HCT116 (cell line): Measurements from ENCODE around the gene SCUBE2. TPM values are rescaled to one million over a fixed set of nuclear protein-coding genes. Genes with fewer than 3 reads are reported as not detected.

ENCODE experiments used
- ATAC-seq: fragments of 200-7000 bp; cut with Tn5 transposase; 2 replicates; pipeline ENCODE4 v1.9.1; 2020; ENCODE audit warnings: mild to moderate bottlenecking, moderate library complexity
- BruUV-seq: library from RNA; stranded (reverse); fragments of 400-500 nt; replicated peaks from 2 replicates; lab custom pipeline; 2021; lab: Mats Ljungman, UMichigan
- CTCF ChIA-PET: fragments of 300-600 bp; sonication (Branson Sonifier 250); formaldehyde crosslinking; loops from one replicate; lab custom pipeline; 2021; ENCODE audit warnings: antibody characterized with exemption; lab: Charles Lee
- POLR2A ChIA-PET: fragments of 300-600, 350-600 bp; sonication (Branson Sonifier 250); formaldehyde crosslinking; loops from one replicate; lab custom pipeline; 2021; ENCODE audit warnings: antibody characterized with exemption; lab: Charles Lee
- RAD21 ChIA-PET, 2 experiments: fragments of 300-600 bp; sonication (Branson Sonifier 250); formaldehyde crosslinking; loops; one replicate each; lab custom pipeline; 2023; ENCODE audit warnings: low total read pairs in 2 of 2; ENCODE audit not compliant: uncharacterized antibody in 2 of 2, unreplicated experiment in 2 of 2, low non-redundant PET in 1 of 2; lab: Charles Lee
- DNase-seq: peaks from one replicate; pipeline ENCODE4 v3.0.0-alpha.2; 2010; ENCODE audit warnings: low read depth, low spot score
- H2AFZ ChIP-seq: fragments of 200-600 bp; shearing (Covaris generic), sonication (generic); 2 replicates; pipeline ENCODE4 v1.6.1; 2017; ENCODE audit warnings: low read depth, mixed run types, mixed read lengths, antibody characterized with exemption, low read length; ENCODE audit not compliant: poor library complexity, severe bottlenecking
- H3K27ac ChIP-seq: 2 replicates; pipeline ENCODE4 v1.5.1; 2012; ENCODE audit warnings: low read depth, low read length
- H3K27me3 ChIP-seq: fragments of 200-600 bp; sonication (generic); 2 replicates; pipeline ENCODE4 v1.6.1; 2016; ENCODE audit warnings: mixed run types, low read length, mixed read lengths; ENCODE audit not compliant: insufficient read depth
- H3K36me3 ChIP-seq, 2 experiments: fragments of 200-500 bp in 1 of 2; fragments of 200-600 bp in 1 of 2; sonication (Bioruptor generic) in 1 of 2; sonication (generic) in 1 of 2; 2 replicates each; pipeline versions ENCODE4 v1.5.1 to v1.6.1; 2014 to 2016; ENCODE audit warnings: low read length in 2 of 2, inconsistent platforms in 1 of 2, mixed read lengths in 1 of 2, mixed run types in 1 of 2; ENCODE audit not compliant: insufficient read depth in 2 of 2, control insufficient read depth in 1 of 2
- H3K4me1 ChIP-seq, 2 experiments: fragments of 200-600 bp in 1 of 2; sonication (generic) in 1 of 2; 2 replicates each; pipeline versions ENCODE4 v1.5.1 to v1.6.1; 2012 to 2017; ENCODE audit warnings: low read length in 2 of 2, inconsistent platforms in 1 of 2, mild to moderate bottlenecking in 1 of 2, mixed read lengths in 1 of 2, mixed run types in 1 of 2, moderate library complexity in 1 of 2; ENCODE audit not compliant: insufficient read depth in 2 of 2, control insufficient read depth in 1 of 2
- H3K4me2 ChIP-seq: fragments of 200-600 bp; sonication (generic); 2 replicates; pipeline ENCODE4 v1.6.1; 2017; ENCODE audit warnings: mixed run types, low read length, mixed read lengths
- H3K4me3 ChIP-seq, 2 experiments: fragments of 200-600 bp in 1 of 2; sonication (generic) in 1 of 2; replicated peaks in 1 of 2; 2 replicates each; pipeline ENCODE4 v1.5.1; 2011 to 2016; ENCODE audit warnings: low read length in 2 of 2, control low read depth in 1 of 2, low read depth in 1 of 2, mild to moderate bottlenecking in 1 of 2, mixed read lengths in 1 of 2, mixed run types in 1 of 2
- H3K79me2 ChIP-seq: fragments of 200-600 bp; sonication (generic); 2 replicates; pipeline ENCODE4 v1.6.1; 2017; ENCODE audit warnings: mild to moderate bottlenecking, mixed run types, low read length, moderate library complexity, mixed read lengths; ENCODE audit not compliant: insufficient read depth
- H3K9ac ChIP-seq: fragments of 200-600 bp; sonication (generic); 2 replicates; pipeline ENCODE4 v1.6.1; 2016; ENCODE audit warnings: low read length, mixed read lengths
- H3K9me2 ChIP-seq: fragments of 200-600 bp; sonication (generic), shearing (Covaris generic); 2 replicates; pipeline ENCODE4 v1.6.1; 2017; ENCODE audit warnings: mixed run types, mild to moderate bottlenecking, moderate library complexity; ENCODE audit not compliant: insufficient read depth
- H3K9me3 ChIP-seq, 2 experiments: fragments of 200-500 bp in 1 of 2; fragments of 200-600 bp in 1 of 2; sonication (Bioruptor generic) in 1 of 2; sonication (generic) in 1 of 2; 2 replicates each; pipeline ENCODE4 v1.6.1; 2014 to 2017; ENCODE audit warnings: low read length in 2 of 2, mixed read lengths in 2 of 2, inconsistent platforms in 1 of 2, low read depth in 1 of 2, mild to moderate bottlenecking in 1 of 2, mixed run types in 1 of 2, moderate library complexity in 1 of 2; ENCODE audit not compliant: control insufficient read depth in 1 of 2, insufficient read depth in 1 of 2
- H4K20me1 ChIP-seq: fragments of 200-600 bp; sonication (generic), shearing (Covaris generic); 2 replicates; pipeline ENCODE4 v1.6.1; 2017; ENCODE audit warnings: mixed run types, mild to moderate bottlenecking, moderate library complexity; ENCODE audit not compliant: insufficient read depth
- CEBPB ChIP-seq: IDR thresholded peaks from 2 replicates; pipeline ENCODE4 v1.6.1; 2012; ENCODE audit warnings: low read depth
- EGR1 ChIP-seq: IDR thresholded peaks from 2 replicates; pipeline ENCODE4 v1.6.1; 2012; ENCODE audit warnings: low read depth
- EZH2 ChIP-seq: fragments of 200-600 bp; sonication (generic); IDR thresholded peaks from 2 replicates; pipeline ENCODE4 v1.6.1; 2017; ENCODE audit warnings: antibody characterized with exemption, mixed run types
- FOSL1 ChIP-seq: IDR thresholded peaks from 2 replicates; pipeline ENCODE4 v1.6.1; 2012; ENCODE audit warnings: low read depth
- JUND ChIP-seq: IDR thresholded peaks from 2 replicates; pipeline ENCODE4 v1.6.1; 2012
- POLR2A ChIP-seq: IDR thresholded peaks from 2 replicates; pipeline ENCODE4 v1.7.0; 2011; ENCODE audit warnings: borderline replicate concordance; ENCODE audit not compliant: insufficient read depth, insufficient read length; ENCODE audit errors: extremely low read depth
- POLR2AphosphoS5 ChIP-seq: IDR thresholded peaks from 2 replicates; pipeline ENCODE4 v1.6.1; 2011; ENCODE audit warnings: mild to moderate bottlenecking, low read depth, low read length, moderate library complexity
- RAD21 ChIP-seq: IDR thresholded peaks from 2 replicates; pipeline ENCODE4 v1.6.1; 2012; ENCODE audit warnings: low read depth, mild to moderate bottlenecking
- SIN3A ChIP-seq: IDR thresholded peaks from 2 replicates; pipeline ENCODE4 v1.6.1; 2012; ENCODE audit warnings: low read depth
- SP1 ChIP-seq: IDR thresholded peaks from 2 replicates; pipeline ENCODE4 v1.6.1; 2012; ENCODE audit warnings: low read depth
- SRF ChIP-seq: IDR thresholded peaks from 2 replicates; pipeline ENCODE4 v1.6.1; 2012; ENCODE audit warnings: low read depth
- YY1 ChIP-seq: IDR thresholded peaks from 2 replicates; pipeline ENCODE4 v1.6.1; 2011; ENCODE audit warnings: low read length, low read depth, moderate library complexity, mild to moderate bottlenecking; ENCODE audit not compliant: insufficient replicate concordance; ENCODE audit errors: extremely low read depth
- ZFX ChIP-seq: fragments of 450-650 bp; IDR thresholded peaks from 2 replicates; pipeline ENCODE4 v1.6.1; 2017
- ZNF274 ChIP-seq: fragments of 200-500 bp; sonication (Bioruptor generic); IDR thresholded peaks from 2 replicates; pipeline ENCODE4 v1.6.1; 2014; ENCODE audit warnings: mild to moderate bottlenecking, low read depth, low read length, inconsistent platforms
- intact Hi-C: fragments of 100-400 bp; cut with micrococcal nuclease; formaldehyde crosslinking; loops from 2 replicates; pipeline ENCODE4 v1.10.0; 2022
- total RNA-seq: library from RNA; stranded (reverse); gene quantifications from one replicate; pipeline ENCODE4 v1.2.1, GENCODE V29; 2021; ENCODE audit not compliant: unreplicated experiment
- TF ChIP-seq, protein P1 (sequence below): IDR thresholded peaks from 2 replicates; pipeline ENCODE4 v1.6.1; 2012; ENCODE audit warnings: low read depth
- TF ChIP-seq, protein P2 (sequence below): IDR thresholded peaks from 2 replicates; pipeline ENCODE4 v1.6.1; 2012
- TF ChIP-seq, protein P3 (sequence below): IDR thresholded peaks from 2 replicates; pipeline ENCODE4 v1.6.1; 2012
- TF ChIP-seq, protein P4 (sequence below): IDR thresholded peaks from 2 replicates; pipeline ENCODE4 v1.6.1; 2011; ENCODE audit warnings: mild to moderate bottlenecking, low read length, moderate library complexity; ENCODE audit not compliant: insufficient replicate concordance; ENCODE audit errors: extremely low read depth
- TF ChIP-seq, protein P5 (sequence below), 3 experiments: fragments of 200-600 bp in 1 of 3; sonication (generic) in 1 of 3; IDR thresholded peaks in 2 of 3; conservative IDR thresholded peaks in 1 of 3; 2 replicates each; pipeline ENCODE4 v1.5.1; 2012 to 2017; ENCODE audit warnings: low read depth in 2 of 3, low read length in 2 of 3, antibody characterized with exemption in 1 of 3, borderline replicate concordance in 1 of 3, control low read depth in 1 of 3, mild to moderate bottlenecking in 1 of 3, mixed read lengths in 1 of 3, mixed run types in 1 of 3, moderate library complexity in 1 of 3; ENCODE audit not compliant: insufficient read depth in 1 of 3

Gene SCUBE2
- total RNA-seq, 1 experiment from 2014 or later = 1.3 TPM

- TF ChIP-seq EZH2 = no peak
- TF ChIP-seq, protein P1, sequence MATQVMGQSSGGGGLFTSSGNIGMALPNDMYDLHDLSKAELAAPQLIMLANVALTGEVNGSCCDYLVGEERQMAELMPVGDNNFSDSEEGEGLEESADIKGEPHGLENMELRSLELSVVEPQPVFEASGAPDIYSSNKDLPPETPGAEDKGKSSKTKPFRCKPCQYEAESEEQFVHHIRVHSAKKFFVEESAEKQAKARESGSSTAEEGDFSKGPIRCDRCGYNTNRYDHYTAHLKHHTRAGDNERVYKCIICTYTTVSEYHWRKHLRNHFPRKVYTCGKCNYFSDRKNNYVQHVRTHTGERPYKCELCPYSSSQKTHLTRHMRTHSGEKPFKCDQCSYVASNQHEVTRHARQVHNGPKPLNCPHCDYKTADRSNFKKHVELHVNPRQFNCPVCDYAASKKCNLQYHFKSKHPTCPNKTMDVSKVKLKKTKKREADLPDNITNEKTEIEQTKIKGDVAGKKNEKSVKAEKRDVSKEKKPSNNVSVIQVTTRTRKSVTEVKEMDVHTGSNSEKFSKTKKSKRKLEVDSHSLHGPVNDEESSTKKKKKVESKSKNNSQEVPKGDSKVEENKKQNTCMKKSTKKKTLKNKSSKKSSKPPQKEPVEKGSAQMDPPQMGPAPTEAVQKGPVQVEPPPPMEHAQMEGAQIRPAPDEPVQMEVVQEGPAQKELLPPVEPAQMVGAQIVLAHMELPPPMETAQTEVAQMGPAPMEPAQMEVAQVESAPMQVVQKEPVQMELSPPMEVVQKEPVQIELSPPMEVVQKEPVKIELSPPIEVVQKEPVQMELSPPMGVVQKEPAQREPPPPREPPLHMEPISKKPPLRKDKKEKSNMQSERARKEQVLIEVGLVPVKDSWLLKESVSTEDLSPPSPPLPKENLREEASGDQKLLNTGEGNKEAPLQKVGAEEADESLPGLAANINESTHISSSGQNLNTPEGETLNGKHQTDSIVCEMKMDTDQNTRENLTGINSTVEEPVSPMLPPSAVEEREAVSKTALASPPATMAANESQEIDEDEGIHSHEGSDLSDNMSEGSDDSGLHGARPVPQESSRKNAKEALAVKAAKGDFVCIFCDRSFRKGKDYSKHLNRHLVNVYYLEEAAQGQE = no peak
- no peak for TF ChIP-seq JUND
- TF ChIP-seq POLR2AphosphoS5 = no peak
- TF ChIP-seq, protein P2, sequence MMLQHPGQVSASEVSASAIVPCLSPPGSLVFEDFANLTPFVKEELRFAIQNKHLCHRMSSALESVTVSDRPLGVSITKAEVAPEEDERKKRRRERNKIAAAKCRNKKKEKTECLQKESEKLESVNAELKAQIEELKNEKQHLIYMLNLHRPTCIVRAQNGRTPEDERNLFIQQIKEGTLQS = no peak
- TF ChIP-seq, protein P3, sequence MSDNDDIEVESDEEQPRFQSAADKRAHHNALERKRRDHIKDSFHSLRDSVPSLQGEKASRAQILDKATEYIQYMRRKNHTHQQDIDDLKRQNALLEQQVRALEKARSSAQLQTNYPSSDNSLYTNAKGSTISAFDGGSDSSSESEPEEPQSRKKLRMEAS = no peak
- TF ChIP-seq SP1 = no peak
- TF ChIP-seq ZFX = no peak
- no peak for TF ChIP-seq SRF
- TF ChIP-seq, protein P4, sequence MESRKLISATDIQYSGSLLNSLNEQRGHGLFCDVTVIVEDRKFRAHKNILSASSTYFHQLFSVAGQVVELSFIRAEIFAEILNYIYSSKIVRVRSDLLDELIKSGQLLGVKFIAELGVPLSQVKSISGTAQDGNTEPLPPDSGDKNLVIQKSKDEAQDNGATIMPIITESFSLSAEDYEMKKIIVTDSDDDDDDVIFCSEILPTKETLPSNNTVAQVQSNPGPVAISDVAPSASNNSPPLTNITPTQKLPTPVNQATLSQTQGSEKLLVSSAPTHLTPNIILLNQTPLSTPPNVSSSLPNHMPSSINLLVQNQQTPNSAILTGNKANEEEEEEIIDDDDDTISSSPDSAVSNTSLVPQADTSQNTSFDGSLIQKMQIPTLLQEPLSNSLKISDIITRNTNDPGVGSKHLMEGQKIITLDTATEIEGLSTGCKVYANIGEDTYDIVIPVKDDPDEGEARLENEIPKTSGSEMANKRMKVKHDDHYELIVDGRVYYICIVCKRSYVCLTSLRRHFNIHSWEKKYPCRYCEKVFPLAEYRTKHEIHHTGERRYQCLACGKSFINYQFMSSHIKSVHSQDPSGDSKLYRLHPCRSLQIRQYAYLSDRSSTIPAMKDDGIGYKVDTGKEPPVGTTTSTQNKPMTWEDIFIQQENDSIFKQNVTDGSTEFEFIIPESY = no peak
- no peak for TF ChIP-seq ZNF274
- TF ChIP-seq CEBPB = no peak
- TF ChIP-seq YY1 = no peak
- no peak for TF ChIP-seq RAD21
- TF ChIP-seq POLR2A = no peak
- TF ChIP-seq, protein P5, sequence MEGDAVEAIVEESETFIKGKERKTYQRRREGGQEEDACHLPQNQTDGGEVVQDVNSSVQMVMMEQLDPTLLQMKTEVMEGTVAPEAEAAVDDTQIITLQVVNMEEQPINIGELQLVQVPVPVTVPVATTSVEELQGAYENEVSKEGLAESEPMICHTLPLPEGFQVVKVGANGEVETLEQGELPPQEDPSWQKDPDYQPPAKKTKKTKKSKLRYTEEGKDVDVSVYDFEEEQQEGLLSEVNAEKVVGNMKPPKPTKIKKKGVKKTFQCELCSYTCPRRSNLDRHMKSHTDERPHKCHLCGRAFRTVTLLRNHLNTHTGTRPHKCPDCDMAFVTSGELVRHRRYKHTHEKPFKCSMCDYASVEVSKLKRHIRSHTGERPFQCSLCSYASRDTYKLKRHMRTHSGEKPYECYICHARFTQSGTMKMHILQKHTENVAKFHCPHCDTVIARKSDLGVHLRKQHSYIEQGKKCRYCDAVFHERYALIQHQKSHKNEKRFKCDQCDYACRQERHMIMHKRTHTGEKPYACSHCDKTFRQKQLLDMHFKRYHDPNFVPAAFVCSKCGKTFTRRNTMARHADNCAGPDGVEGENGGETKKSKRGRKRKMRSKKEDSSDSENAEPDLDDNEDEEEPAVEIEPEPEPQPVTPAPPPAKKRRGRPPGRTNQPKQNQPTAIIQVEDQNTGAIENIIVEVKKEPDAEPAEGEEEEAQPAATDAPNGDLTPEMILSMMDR (IDR thresholded peaks at IDR 0.05 in 2 of 3, conservative IDR thresholded peaks at IDR 0.05 in 1 of 3; ENCODE audit: borderline replicate concordance in 1 of 3, insufficient read depth in 1 of 3, low read depth in 2 of 3, low read length in 2 of 3) = no peak
- no peak for TF ChIP-seq FOSL1
- TF ChIP-seq SIN3A = no peak
- no peak for TF ChIP-seq EGR1
- TF ChIP-seq, all 23 proteins: peak for 0
- BruUV-seq = no TSS peak
- H3K4me3 ChIP-seq = no peak overlapping the region
- H3K36me3 ChIP-seq = no peaks in the 10 kb centered on the region
- no peaks in the 10 kb centered on the region for H3K4me1 ChIP-seq
- no peak overlapping the region for H3K27ac ChIP-seq
- POLR2A ChIA-PET = no interaction called here
- H3K9me3 ChIP-seq = no peaks in the 10 kb centered on the region
- no peaks in the 10 kb centered on the region for H3K9me2 ChIP-seq
- CTCF ChIA-PET = no interaction called here
- no peaks in the 10 kb centered on the region for H3K79me2 ChIP-seq
- RAD21 ChIA-PET = no interaction called here
- H3K4me2 ChIP-seq = no peak overlapping the region
- H3K9ac ChIP-seq = no peak overlapping the region
- peaks cover 5% of the 10 kb centered on the region; the same call in 1 of the 2 replicates for H3K27me3 ChIP-seq
- intact Hi-C loops = no loop called here
- ATAC-seq (no peak), DNase-seq (no peak)
- H2AFZ ChIP-seq = no peak overlapping the region
- H4K20me1 ChIP-seq = no peaks in the 10 kb centered on the region
Measured at GRCh38 chr11:9020916-9021315, 70.5 kb downstream of the SCUBE2 start.
